ENCODE measurements around the gene LST1. TPM values are rescaled to one million over a fixed set of nuclear protein-coding genes. Genes with fewer than 3 reads are reported as not detected.

The LST1 gene
- total RNA-seq, 2 donors from 2014 or later, result 2.4 to 5.8 TPM

GRCh38 chr6:31609519-31610406 is 23.7 kb downstream of the LST1 start:
- intact Hi-C loops (cut with DNase I, micrococcal nuclease), result no loop called here
- DNase-seq (no peak), ATAC-seq (no peak)

DNA sequence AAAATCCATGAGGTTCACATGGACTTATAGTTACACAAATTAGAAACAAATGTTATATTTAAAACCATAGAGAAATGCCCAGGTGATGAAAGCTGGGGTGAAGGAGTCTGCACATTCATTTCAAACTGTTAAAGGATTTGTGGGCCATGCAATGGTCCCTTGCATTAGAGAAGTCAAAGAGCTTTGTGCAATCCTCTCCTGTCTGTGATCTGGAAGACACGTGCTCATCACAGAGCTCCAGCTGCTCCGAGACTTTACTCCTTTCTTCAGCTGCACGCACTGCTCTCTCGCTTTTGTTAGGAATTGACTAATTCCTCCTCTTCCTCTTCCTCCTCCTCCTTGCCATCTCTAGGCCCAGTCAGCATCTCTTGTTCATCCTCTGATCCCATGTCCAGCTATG is 24.9 kb downstream of the LST1 start:
- intact Hi-C loops (cut with DNase I, micrococcal nuclease), result no loop called here
- ATAC-seq, result no peak
- no peak for DNase-seq

DNA sequence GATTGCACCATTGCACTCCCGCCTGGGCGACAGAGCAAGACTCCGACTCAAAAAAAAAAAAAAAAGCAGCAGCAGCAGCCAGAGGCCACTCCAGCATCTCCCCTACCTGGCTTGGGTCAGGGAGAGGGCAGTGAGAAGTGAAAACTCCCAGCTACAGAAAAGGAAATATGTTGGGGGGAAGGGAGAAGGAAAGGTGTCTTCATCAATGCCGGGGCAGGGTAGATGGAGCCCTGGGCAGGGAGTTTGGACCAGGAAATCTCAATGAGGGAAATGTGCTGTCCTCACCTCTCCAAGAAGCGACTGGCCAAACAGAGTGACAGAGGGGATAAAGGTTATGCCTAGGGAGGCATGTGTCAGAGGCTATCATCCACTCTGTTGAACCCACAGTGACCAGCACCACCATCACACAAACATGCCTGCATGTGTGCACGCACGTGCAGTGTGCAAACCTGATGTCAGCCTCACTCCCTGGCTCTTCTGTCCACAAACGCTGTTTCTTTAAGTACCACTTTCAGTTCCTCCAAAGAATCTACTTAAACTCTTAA is 28.1 kb downstream of the LST1 start:
- no peak for DNase-seq
- peak; percentile 56 for ATAC-seq
- intact Hi-C loops (cut with DNase I, micrococcal nuclease), result no loop called here

DNA sequence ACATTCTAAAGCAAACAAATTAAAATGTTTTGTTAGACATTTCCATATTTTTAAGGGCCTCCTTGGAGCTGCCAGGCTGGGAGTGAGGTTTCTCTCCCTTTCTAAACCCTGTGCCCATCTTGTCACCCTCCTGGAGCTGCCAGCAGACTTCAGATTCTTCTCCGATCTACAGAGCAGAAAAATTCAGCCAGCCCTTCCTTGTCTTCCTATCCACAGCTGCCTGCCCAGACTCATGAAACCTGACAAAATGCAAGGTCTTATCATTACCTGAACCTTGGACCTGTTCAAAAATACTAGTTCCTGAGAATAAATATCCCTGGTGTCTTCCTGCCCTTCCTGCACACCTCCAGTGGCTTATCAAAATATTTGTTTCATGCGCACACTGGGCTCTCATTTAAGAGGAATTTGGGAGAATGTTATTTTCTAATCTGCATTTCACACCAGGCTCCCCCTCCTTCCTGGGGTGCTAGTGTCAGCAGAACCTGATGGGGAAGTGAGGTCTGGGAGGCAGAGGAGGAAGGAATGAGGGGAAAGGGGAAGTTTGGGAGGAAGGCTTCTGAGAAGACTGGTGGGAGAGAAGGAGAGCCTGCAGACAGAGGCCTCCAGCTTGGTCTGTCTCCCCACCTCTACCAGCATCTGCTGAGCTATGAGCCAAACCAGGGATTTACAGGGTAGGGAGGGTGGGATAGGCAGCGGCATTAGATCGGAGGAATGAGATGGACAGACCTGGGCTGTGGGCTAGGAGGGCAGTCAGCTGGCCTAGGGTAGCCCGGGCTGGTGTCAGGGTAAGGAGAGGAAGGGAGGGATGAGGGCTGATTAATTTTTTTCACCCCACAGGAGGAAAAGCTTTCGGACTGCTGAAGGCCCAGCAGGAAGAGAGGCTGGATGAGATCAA is 28.9 kb downstream of the LST1 start, which contains the start of gene AIF1:
TSS of gene AIF1 (plus strand) at position 551 of the 895 bp plus-strand sequence. CDS start at position 647, 96 bp downstream.
- ATAC-seq (peak; percentile 69), DNase-seq (no peak)
- intact Hi-C loops (cut with DNase I, micrococcal nuclease), result no loop called here

GRCh38 chr6:31615748-31616147 is 29.7 kb downstream of the LST1 start:
- ATAC-seq (no peak), DNase-seq (no peak)
- intact Hi-C loops (cut with DNase I, micrococcal nuclease), result no loop called here

DNA sequence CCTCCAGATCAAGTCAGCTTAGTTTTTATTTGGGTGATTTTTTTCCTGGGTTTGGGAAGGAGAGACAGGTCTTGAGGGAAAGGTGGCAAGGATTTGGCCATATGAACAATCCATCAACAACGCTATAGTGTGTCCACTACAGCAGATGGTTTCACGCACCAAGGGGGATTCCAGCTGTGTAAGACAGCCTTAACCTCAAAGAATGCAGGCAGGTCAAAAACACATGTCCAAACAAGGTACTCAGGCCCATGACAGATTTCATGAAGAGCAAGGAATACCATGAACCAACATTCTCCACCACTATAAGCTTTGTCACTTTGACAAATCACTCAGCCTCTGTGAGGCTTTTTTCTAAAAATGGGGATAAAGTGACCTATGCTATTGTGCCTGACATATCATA is 30.9 kb downstream of the LST1 start:
- intact Hi-C loops (cut with DNase I, micrococcal nuclease), result no loop called here
- no peak for ATAC-seq
- DNase-seq, result no peak

GRCh38 chr6:31619805-31620585 is 33.9 kb downstream of the LST1 start:
- intact Hi-C loops (cut with DNase I, micrococcal nuclease), result no loop called here
- DNase-seq (peak; percentile 98 to 99), ATAC-seq (peak; percentile 88)

GRCh38 chr6:31620586-31621319 is 34.7 kb downstream of the LST1 start, which contains the start of gene PRRC2A:
TSS of gene PRRC2A (plus strand) at chr6:31620715. CDS start at chr6:31622790, 2,075 bp downstream.
- DNase-seq, result peak; percentile 77 to 96
- intact Hi-C loops (cut with DNase I, micrococcal nuclease), result no loop called here

DNA sequence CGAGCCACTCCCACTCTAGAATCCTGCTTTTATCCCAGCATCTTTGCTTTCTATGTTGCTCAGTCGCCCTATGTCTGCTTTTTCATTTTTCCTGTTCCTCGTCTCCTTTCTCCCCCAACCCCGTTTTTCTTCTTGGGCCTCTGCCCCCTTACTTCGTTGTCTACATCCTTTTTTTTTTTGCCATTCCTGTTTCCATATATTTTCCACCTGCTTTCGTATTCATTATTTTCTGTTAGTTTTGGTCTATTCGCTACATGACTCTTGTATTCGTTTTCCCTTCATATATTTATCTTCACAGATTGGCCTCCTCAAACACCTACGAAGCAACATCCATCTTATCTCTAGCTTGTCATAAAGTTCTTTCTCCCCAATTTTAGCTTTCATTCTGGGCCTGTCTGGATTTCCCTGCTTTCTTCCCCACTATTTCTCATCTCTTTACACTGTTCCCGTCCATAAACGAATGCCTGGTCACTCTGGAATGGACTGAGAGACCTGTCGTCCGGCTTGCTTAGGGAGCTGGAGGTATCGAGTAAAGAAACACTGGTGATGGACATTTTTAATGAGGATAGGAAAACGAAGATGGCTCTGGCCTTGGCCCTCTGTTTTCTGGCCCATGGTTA is 35.4 kb downstream of the LST1 start:
- intact Hi-C loops (cut with DNase I, micrococcal nuclease), result no loop called here
- no peak for ATAC-seq
- DNase-seq, result no peak

More at GRCh38 chr6:31620586-31621319, 34.7 kb downstream of the LST1 start, which contains the start of gene PRRC2A:
- ATAC-seq, result peak; percentile 44

- ATAC-seq (no peak), DNase-seq (peak in 1 of 2 donors; percentile 49)
- intact Hi-C loops (cut with DNase I, micrococcal nuclease), result no loop called here
These were observed 35.9 kb downstream of the LST1 start for GRCh38 chr6:31621991-31622390.

- DNase-seq (no peak), ATAC-seq (no peak)
- intact Hi-C loops (cut with DNase I, micrococcal nuclease), result no loop called here
These were observed 36.6 kb downstream of the LST1 start for GRCh38 chr6:31622684-31623091.

GRCh38 chr6:31624070-31624469 is 38.0 kb downstream of the LST1 start:
- DNase-seq, result no peak
- no peak for ATAC-seq
- intact Hi-C loops (cut with DNase I, micrococcal nuclease), result no loop called here

GRCh38 chr6:31626952-31627351 is 40.9 kb downstream of the LST1 start:
- ATAC-seq, result no peak
- intact Hi-C loops (cut with DNase I, micrococcal nuclease), result no loop called here
- DNase-seq, result no peak

DNA sequence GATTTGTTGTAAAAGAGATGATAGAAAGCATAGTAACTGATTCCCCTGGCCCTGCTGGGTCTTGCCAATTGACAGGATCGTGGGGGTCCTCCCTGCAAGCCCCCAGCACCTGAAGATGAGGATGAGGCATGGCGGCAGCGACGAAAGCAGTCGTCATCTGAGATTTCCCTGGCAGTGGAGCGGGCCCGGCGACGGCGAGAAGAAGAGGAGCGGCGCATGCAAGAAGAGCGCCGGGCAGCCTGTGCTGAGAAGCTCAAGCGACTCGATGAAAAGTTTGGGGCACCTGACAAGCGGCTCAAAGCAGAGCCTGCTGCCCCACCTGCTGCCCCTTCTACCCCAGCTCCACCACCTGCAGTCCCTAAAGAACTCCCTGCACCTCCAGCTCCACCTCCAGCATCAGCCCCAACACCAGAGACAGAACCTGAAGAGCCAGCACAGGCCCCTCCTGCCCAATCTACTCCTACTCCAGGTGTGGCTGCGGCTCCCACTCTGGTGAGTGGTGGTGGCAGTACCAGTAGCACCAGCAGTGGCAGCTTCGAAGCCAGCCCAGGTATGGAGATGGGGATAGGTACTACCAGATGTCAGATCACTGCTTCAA is 41.7 kb downstream of the LST1 start:
- DNase-seq (no peak), ATAC-seq (no peak)
- intact Hi-C loops (cut with DNase I, micrococcal nuclease), result no loop called here

GRCh38 chr6:31629014-31629413 is 42.9 kb downstream of the LST1 start:
- ATAC-seq (no peak), DNase-seq (no peak)
- intact Hi-C loops (cut with DNase I, micrococcal nuclease), result no loop called here

DNA sequence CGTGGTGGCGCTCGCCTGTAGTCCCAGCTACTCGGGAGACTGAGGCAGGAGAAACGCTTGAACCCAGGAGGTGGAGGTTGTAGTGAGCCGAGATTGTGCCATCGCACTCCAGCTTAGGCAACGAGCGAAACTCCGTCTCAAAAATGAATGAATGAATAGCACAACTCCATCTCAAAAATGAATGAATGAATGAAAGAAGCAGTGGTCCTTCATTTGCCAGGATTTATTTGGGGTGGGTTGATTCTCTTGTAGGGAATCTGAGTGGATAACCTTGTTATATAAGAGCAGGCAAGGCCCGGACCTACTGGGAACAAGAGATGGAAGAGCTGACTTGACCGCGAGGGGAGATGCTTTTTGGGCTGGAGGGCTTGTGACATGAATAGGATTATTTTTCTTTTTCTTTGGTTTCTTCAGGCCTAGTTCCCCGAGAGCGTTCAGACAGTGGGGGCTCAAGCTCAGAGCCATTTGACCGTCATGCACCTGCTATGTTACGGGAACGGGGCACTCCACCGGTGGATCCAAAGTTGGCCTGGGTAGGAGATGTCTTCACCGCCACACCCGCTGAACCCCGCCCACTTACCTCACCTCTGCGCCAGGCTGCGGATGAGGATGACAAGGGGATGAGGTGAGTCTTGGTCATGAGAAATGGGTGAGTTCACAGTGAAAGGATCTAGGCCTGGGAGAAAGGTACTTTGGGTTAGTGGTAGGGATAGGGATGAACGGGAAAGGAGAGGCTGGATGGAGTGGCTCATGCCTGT is 44.3 kb downstream of the LST1 start:
- DNase-seq (no peak), ATAC-seq (peak; percentile 11)
- intact Hi-C loops (cut with DNase I, micrococcal nuclease), result no loop called here
